UCSD-AML1 (cell line): Measurements from ENCODE around the gene LMF1.

Experiments
- DNase-seq: peaks from one replicate; lab custom pipeline; 2025; ENCODE audit not compliant: unreplicated experiment; lab: John Stamatoyannopoulos, UW

Gene LMF1

DNA sequence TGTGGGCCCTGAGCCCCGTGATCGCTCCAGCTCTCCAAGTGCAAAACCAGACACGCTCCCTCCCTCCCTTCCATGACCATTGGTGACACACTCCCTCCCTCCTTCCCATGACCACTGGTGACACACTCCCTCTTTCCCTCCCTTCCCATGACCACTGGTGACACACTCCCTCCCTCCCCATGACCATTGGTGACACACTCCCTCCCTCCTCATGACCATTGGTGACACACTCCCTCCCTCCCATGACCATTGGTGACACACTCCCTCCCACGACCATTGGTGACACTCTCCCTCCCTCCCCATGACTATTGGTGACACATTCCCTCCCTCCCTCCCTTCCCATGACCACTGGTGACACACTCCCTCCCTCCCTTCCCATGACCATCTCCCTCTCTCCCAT is 56.3 kb downstream of the LMF1 start:
- DNase-seq: no peak

DNA sequence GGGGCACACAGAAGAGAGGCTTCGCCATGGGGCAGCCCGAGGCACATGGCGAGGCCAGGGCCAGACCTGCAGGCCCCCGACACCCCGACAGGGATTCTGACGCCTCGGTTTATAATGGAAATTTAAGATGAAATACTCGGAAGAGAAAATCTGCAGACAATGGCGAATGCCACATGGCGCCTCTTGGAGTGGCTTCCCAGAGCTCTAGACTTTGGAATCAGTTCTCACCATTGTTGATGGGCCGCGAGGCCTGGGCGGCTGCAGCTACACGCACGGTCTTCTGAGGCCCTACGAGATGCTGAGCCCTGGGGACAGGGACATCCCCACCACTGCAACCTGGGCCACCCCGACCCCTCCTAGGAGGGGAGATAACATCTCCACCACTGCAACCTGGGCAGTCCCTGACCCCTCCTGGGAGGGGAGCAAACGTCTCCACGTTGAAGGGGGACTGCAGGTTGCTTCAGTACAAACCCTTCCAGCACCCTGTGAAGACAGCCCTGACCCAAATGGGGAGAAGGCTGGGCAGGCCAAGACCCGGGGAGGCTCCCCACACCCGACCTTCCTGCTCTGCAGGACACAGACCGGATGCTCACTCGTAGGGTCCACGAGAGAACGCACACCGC is 56.9 kb downstream of the LMF1 start:
- DNase-seq: no peak

- DNase-seq: no peak
These were observed 57.8 kb downstream of the LMF1 start for GRCh38 chr16:912684-913613.

DNA sequence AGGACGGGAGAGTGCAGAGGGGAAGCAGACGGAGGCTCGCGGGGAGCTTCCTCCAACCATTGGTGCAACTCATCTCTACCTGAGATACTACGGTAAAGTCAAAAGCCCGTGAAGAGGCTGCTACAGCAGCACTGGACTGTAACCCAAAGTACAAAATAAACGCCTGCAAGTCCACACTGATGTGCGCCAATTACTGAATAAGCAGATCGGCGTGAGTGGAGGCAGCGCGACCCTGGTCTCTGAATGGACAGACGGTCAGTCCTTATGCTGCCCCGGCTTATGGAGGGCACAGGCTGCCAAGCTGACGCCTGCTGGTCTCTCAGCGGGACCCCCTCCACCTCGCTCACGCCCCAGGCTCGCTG is 58.5 kb downstream of the LMF1 start:
- no peak for DNase-seq

GRCh38 chr16:911604-912321 is 59.0 kb downstream of the LMF1 start:
- no peak for DNase-seq

- DNase-seq: no peak
These were observed 59.7 kb downstream of the LMF1 start for GRCh38 chr16:911101-911500.

DNA sequence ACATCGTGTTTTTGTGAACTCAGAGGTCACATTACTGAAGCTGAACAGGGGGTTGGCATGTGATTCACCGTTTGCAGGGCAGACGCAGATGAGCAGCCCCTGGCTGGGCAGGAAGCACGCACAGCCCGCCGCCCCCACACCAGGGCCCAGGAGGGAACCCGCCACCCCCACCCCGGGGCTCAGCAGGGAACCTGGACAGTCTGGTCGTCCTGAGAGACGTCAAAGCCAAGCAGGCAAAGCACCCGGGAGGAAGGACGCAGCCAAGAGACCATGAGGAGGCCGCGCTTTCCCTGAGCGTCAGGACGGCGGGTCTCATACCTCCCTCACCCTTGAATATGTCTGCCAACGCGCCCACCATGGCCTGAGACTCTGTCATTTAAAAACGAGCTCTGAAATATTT is 60.6 kb downstream of the LMF1 start:
- DNase-seq: no peak

GRCh38 chr16:909281-910000 is 61.3 kb downstream of the LMF1 start:
- no peak for DNase-seq

GRCh38 chr16:908526-909155 is 62.1 kb downstream of the LMF1 start:
- no peak for DNase-seq

- DNase-seq: no peak
These were observed 62.9 kb downstream of the LMF1 start for GRCh38 chr16:907842-908241.

DNA sequence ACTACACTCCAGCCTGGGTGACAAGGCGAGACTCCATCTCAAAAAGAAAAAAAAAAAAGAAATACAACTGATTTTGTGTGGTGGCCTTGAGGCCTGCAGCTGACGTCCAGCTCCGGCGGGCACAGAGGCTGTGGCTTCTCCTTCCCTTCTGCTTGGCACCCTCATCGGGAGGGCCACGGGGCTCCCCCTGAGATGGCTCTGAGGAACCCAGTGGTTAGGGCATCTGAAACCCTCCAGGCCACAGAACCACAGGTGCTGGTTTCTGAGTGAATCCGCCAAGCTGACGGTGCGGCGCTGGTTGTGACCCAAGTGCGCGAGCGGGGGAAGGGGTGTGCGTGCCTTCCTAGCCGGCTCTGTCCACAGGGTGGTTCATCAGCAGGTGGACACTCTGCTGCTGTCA is 63.4 kb downstream of the LMF1 start:
- no peak for DNase-seq

- DNase-seq: no peak
These were observed 64.5 kb downstream of the LMF1 start for GRCh38 chr16:906296-906695.

- no peak for DNase-seq
These were observed 68.8 kb downstream of the LMF1 start for GRCh38 chr16:901715-902601.

DNA sequence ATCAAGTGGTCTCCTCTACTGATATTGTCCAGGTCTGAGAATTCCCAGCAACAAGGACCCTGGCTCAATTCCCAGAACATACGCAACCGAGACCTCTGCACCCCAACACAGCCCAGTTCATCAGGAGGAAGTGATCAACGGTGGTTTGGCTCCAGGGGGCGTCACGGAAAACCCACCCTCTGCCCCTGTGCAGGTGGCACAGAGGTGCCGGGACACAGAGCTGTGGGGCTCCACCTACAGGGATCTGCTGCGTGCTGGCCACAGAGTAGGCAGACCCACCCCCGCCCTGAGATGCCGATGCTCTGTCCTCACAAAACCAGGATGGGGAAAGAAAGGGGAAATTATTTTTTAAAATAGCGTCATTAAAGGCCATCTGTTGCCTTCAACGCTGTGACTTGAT is 69.6 kb downstream of the LMF1 start:
- DNase-seq: no peak

- no peak for DNase-seq
These were observed 70.6 kb downstream of the LMF1 start for GRCh38 chr16:900211-900610.

- DNase-seq: no peak
These were observed 71.1 kb downstream of the LMF1 start for GRCh38 chr16:899683-900060.

DNA sequence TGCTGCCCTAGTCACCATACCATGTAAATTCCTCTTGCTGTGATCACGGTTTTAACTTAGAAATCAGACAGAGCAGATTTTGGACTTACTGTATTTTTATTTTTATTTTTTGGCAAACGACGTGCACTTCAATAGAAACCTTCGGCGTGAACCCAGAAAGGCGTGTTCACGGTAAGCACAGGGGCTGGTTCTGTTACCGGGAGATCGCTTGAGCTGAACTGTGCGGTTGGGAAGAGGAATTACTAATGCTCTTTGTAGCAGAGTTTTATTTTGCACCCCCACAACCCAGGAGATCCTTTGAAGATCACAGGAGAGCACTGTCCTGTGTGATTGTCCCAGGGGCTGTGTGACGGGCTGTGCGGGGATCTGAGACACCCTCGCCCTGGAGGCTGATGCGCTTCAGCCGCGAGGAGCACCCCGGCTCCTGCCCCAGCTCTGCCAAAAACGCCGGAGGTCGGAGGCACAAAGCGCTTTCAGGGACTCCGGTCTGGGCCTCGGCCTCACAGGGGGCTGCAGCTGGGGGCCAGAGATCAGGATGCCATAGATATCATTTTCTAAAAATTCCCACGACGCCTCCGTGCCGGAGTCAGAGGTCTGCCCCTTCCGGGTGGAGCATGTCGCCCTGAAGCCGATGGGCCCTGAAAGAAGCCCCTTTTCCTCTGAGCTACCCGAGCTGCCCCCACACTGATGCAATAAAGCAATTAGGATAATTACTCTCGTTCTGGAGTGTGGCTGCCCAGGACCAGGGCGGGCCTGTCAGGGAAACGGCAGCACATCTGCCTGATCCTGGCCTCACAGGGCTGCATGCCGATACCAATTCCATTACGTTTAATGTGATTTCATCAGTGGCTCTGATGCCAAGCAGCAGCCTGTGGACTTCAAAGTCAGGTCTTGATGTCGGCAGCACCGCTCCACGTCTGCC is 71.8 kb downstream of the LMF1 start:
- DNase-seq: no peak

GRCh38 chr16:898216-898615 is 72.6 kb downstream of the LMF1 start:
- no peak for DNase-seq

DNA sequence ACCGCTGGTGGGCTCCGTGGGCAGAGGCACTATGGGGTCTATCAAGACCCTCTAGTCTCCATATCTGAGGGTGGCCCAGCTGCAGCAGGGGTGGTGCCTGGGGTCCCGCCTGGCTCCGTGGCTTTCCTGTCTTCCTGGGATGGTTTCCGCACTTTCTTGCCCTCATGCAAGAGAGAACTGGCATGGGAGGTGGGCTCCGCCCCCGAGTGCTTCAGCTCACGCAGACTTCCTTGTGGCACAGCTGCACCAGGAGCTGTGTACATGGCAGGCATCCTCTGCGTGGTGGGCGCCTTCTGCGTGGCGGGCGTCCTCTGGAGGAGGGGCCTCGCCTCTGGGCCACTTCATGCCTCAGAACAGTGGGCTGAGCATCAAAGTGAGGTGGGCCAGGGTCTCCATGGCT is 73.1 kb downstream of the LMF1 start:
- DNase-seq: no peak
